ENCODE data around the gene ASIC3. TPM values are rescaled to one million over a fixed set of nuclear protein-coding genes. Genes with fewer than 3 reads are reported as not detected.

ASIC3 gene
- total and polyA plus RNA-seq, 2 donors (not counting 3 experiments of a cell fraction or from before 2014, with no cell fraction given), result 0.69 to 0.70 TPM

GRCh38 chr7:151075662-151075971 lies 27.3 kb downstream of the ASIC3 start:
- Histone ChIP-seq H3K79me2 (ENCODE audit: control insufficient read depth, insufficient read depth, low read length) (peaks cover 18% of the 10 kb centered on the region), H3K9ac (replicated peaks; ENCODE audit: extremely low read depth, insufficient read depth, low read length) (no peak overlapping the region), H3K9me3 (replicated peaks; ENCODE audit: control insufficient read depth, insufficient read depth, low read length) (no peaks in the 10 kb centered on the region), H2AFZ (ENCODE audit: low read depth, low read length) (no peak overlapping the region), H3K9me1 (replicated peaks; ENCODE audit: control insufficient read depth, extremely low read depth, insufficient read depth, low read length) (no peaks in the 10 kb centered on the region), H3K27ac (ENCODE audit: insufficient read depth, low read depth, low read length) (no peak overlapping the region), H3K27me3 (ENCODE audit: control insufficient read depth in 2 of 2, insufficient read depth in 2 of 2, low read length in 2 of 2) (no peaks in the 10 kb centered on the region), H4K20me1 (replicated peaks; ENCODE audit: control insufficient read depth, extremely low read depth, insufficient read depth, low read length) (no peaks in the 10 kb centered on the region), H3K4me1 (ENCODE audit: control insufficient read depth, extremely low read depth, insufficient read depth, low read length) (peaks cover 10% of the 10 kb centered on the region), H3K4me3 (replicated peaks in 1 of 3; ENCODE audit: insufficient read depth in 1 of 3, low read depth in 1 of 3, low read length in 3 of 3) (no peak overlapping the region), H3K4me2 (ENCODE audit: insufficient read depth, low read length) (no peak overlapping the region), H3K36me3 (ENCODE audit: control insufficient read depth in 2 of 2, extremely low read depth in 1 of 2, insufficient read depth in 2 of 2, low read length in 2 of 2) (peaks cover 2 to 39% of the 10 kb centered on the region in 2 experiments)
- BruUV-seq (replicated peaks), result no TSS peak
- intact Hi-C loops (cut with micrococcal nuclease), result no loop called here
- dilution Hi-C loops (cut with MboI; ENCODE audit: extremely low pct_ligation_motif_present, low sequenced_read_pairs), result no loop called here
- FAIRE-seq (no peak), DNase-seq (ENCODE audit: low read depth, low spot score) (no peak)
- ChIA-PET CTCF (interaction anchor here (0.9 to 3.0 kb wide), 4 partner anchors 8 to 36 kb away, joined by 3 to 12 read pairs (median 4); no protein-coding TSS in a partner anchor), POLR2A (no interaction called here)
- no peak for TF ChIP-seq MAX (IDR thresholded peaks at IDR 0.05; ENCODE audit: insufficient read depth, insufficient read length)
- TF ChIP-seq FOS (IDR thresholded peaks at IDR 0.05; ENCODE audit: borderline replicate concordance, insufficient read depth, low read length), result no peak
- no peak for TF ChIP-seq MYC (IDR thresholded peaks at IDR 0.05; ENCODE audit: low read depth, low read length)
- no peak for TF ChIP-seq CTCF (IDR thresholded peaks at IDR 0.05; ENCODE audit: extremely low read depth in 1 of 2, insufficient read depth in 1 of 2, low read depth in 1 of 2, low read length in 2 of 2)
- TF ChIP-seq POLR2AphosphoS5 (IDR thresholded peaks at IDR 0.05; ENCODE audit: insufficient read depth, low read depth, low read length), result no peak
- TF ChIP-seq EZH2 (IDR thresholded peaks at IDR 0.05; ENCODE audit: borderline replicate concordance, low read depth, low read length, severe bottlenecking), result no peak
- TF ChIP-seq POLR2A (IDR thresholded peaks at IDR 0.05; ENCODE audit: low read depth, low read length), result no peak
- no peak for TF ChIP-seq GATA2 (IDR thresholded peaks at IDR 0.05; ENCODE audit: insufficient read depth, insufficient read length, low read depth, low read length)
- TF ChIP-seq JUN (IDR thresholded peaks at IDR 0.05; ENCODE audit: borderline replicate concordance, insufficient read depth, insufficient read length, low read depth), result no peak

All from endothelial cell of umbilical vein (primary cell).